SHP77 treated with DMSO at 0.1 percent for 48 hours (cell line): Measurements from ENCODE around the gene HSD17B13.

Source experiments
- DNase-seq: peaks from one replicate; lab custom pipeline; 2025; lab: John Stamatoyannopoulos, UW

Gene HSD17B13

GRCh38 chr4:87262886-87263285, 59.8 kb downstream of the HSD17B13 start:
- DNase-seq: no peak

DNA sequence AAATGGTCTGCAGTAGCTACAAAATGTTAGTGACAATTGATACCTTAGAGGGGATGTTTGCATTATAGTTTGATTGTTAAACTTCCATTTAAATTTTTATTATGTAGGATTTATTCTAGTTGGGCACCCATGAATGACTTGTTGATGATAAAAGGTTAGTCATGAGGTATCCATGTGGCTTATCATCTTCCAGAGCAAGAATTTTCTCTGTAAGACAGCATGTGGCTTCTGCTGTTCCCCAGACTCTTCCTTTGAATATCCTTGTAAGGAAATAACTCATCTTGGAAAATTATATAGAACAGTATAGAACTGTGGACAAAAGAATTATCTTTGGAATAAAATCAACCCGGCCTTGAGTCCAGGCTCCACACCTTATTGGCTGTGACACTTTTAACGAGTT, 62.2 kb downstream of the HSD17B13 start:
- no peak for DNase-seq

DNA sequence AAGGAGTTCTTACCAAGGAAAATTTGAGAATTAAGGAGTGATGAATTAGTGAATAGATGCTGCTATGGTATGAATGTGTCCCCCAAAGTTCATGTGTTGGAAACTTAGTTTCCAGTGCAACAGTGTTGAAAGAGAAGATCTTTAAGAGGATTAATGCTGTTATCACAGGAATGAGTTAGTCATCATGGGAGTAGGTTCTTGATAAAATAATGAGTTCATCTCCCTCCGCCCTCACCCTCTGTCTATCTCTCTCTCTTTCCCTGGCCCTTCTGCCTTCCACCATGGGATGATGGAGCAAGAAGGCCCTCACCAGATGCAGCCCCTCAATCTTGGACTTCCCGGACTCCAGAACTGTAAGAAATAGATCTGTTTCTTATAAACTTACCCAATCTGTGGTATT, 64.0 kb downstream of the HSD17B13 start:
- DNase-seq: no peak

DNA sequence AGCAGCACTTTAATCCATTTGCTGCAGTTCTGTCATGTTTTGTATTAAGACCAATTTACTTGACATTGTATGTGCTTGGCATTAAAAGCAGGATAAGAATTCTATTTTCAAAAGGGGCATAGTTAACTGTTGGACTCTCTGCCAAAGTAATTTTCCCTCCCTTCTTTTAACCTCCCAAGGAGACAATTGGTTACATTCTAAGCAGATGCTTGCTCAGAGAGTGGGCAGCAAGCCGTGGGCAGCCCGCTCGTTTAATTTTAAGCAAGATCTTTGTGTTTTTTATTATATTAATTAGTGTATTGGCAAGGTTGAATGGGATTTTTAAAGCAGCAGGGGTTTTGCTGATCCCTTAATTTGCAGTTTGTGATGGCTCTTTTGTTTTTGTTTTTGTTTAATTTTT, 65.2 kb downstream of the HSD17B13 start:
- DNase-seq: no peak

- no peak for DNase-seq
Measured at GRCh38 chr4:87255755-87256154, 66.9 kb downstream of the HSD17B13 start.
